DND-41 (cell line): ENCODE measurements around the gene TRIM9.

Experiments
- CTCF ChIP-seq: IDR thresholded peaks from 2 replicates; pipeline ENCODE4 v1.5.1; 2012; ENCODE audit warnings: borderline replicate concordance, low read length, moderate library complexity, mild to moderate bottlenecking; ENCODE audit not compliant: poor library complexity, severe bottlenecking; ENCODE audit errors: extremely low read depth
- EZH2 ChIP-seq: IDR thresholded peaks from 3 replicates; pipeline ENCODE4 v1.6.1; 2012; ENCODE audit warnings: borderline replicate concordance, low read depth, mild to moderate bottlenecking, moderate library complexity, low read length, inconsistent platforms; ENCODE audit not compliant: severe bottlenecking

- TF ChIP-seq CTCF, result no peak
- no peak for TF ChIP-seq EZH2
Observed at GRCh38 chr14:50998612-50999011, 96.3 kb downstream of the TRIM9 start.
